Measurements from ENCODE around the gene TM7SF2.

- TF ChIP-seq, protein P1, sequence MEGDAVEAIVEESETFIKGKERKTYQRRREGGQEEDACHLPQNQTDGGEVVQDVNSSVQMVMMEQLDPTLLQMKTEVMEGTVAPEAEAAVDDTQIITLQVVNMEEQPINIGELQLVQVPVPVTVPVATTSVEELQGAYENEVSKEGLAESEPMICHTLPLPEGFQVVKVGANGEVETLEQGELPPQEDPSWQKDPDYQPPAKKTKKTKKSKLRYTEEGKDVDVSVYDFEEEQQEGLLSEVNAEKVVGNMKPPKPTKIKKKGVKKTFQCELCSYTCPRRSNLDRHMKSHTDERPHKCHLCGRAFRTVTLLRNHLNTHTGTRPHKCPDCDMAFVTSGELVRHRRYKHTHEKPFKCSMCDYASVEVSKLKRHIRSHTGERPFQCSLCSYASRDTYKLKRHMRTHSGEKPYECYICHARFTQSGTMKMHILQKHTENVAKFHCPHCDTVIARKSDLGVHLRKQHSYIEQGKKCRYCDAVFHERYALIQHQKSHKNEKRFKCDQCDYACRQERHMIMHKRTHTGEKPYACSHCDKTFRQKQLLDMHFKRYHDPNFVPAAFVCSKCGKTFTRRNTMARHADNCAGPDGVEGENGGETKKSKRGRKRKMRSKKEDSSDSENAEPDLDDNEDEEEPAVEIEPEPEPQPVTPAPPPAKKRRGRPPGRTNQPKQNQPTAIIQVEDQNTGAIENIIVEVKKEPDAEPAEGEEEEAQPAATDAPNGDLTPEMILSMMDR (IDR thresholded peaks at IDR 0.05 in 4 of 5, conservative IDR thresholded peaks at IDR 0.05 in 1 of 5) = no peak
- no peak for TF ChIP-seq POLR2A (IDR thresholded peaks at IDR 0.05)
These were observed 9.8 kb downstream of the TM7SF2 start for GRCh38 chr11:65121447-65121864.

Measured in gastrocnemius medialis (tissue), 4 donors.